ENCODE measurements around the gene OR10P1. TPM values are rescaled to one million over a fixed set of nuclear protein-coding genes. Genes with fewer than 3 reads are reported as not detected.

OR10P1 gene
- total and polyA plus RNA-seq, 2 donors (not counting 1 experiment from before 2014, with no cell fraction given) = not detected

- ATAC-seq (ENCODE audit: low read depth) (no peak), DNase-seq (no peak)
- H4K20me1 ChIP-seq (ENCODE audit: control insufficient read depth, insufficient read depth, low read length, poor library complexity, severe bottlenecking) = no peaks in the 10 kb centered on the region
- intact Hi-C loops (cut with micrococcal nuclease) = no loop called here
- POLR2A ChIA-PET = no interaction called here
- H3K27me3 ChIP-seq (replicated peaks in 1 of 4; ENCODE audit: control extremely low read depth in 1 of 4, control insufficient read depth in 3 of 4, insufficient read depth in 4 of 4, low read length in 3 of 4) = peaks cover 0 to 6% (median 1%) of the 10 kb centered on the region in 4 experiments
- Mint-ChIP-seq H3K9me3 (ENCODE audit: insufficient read depth) (peaks cover 7% of the 10 kb centered on the region), H3K27ac (no peak overlapping the region), H3K4me3 (no peak overlapping the region), H3K27me3 (peaks cover 38% of the 10 kb centered on the region), H3K4me1 (no peaks in the 10 kb centered on the region)
- no CpG with 5 or more reads among the region's 1 CpG for WGBS (ENCODE audit: insufficient coverage)
- CTCF ChIA-PET = interaction anchor here (1.0 kb wide), 1 partner anchor 421 kb away, joined by 4 read pairs; no protein-coding TSS in a partner anchor
- H3K4me3 ChIP-seq (ENCODE audit: control extremely low read depth in 1 of 5, extremely low read depth in 1 of 5, insufficient read depth in 1 of 5, low read depth in 2 of 5, low read length in 4 of 5) = no peak overlapping the region
- H3K79me2 ChIP-seq (ENCODE audit: control insufficient read depth, insufficient read depth, low read length) = no peaks in the 10 kb centered on the region
- no peak overlapping the region for H2AFZ ChIP-seq (ENCODE audit: insufficient read depth, low read depth, low read length, poor library complexity, severe bottlenecking)
- TF ChIP-seq EZH2 (IDR thresholded peaks at IDR 0.05; ENCODE audit: borderline replicate concordance, insufficient read depth, low read depth, low read length, poor library complexity, severe bottlenecking) = no peak
- TF ChIP-seq, protein P1, sequence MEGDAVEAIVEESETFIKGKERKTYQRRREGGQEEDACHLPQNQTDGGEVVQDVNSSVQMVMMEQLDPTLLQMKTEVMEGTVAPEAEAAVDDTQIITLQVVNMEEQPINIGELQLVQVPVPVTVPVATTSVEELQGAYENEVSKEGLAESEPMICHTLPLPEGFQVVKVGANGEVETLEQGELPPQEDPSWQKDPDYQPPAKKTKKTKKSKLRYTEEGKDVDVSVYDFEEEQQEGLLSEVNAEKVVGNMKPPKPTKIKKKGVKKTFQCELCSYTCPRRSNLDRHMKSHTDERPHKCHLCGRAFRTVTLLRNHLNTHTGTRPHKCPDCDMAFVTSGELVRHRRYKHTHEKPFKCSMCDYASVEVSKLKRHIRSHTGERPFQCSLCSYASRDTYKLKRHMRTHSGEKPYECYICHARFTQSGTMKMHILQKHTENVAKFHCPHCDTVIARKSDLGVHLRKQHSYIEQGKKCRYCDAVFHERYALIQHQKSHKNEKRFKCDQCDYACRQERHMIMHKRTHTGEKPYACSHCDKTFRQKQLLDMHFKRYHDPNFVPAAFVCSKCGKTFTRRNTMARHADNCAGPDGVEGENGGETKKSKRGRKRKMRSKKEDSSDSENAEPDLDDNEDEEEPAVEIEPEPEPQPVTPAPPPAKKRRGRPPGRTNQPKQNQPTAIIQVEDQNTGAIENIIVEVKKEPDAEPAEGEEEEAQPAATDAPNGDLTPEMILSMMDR (IDR thresholded peaks at IDR 0.05) = no peak
- peaks cover 0 to 12% (median 1%) of the 10 kb centered on the region in 3 donors for H3K9me3 ChIP-seq (ENCODE audit: control extremely low read depth in 1 of 3, control insufficient read depth in 2 of 3, insufficient read depth in 1 of 3, low read length in 2 of 3)
- H3K4me2 ChIP-seq (replicated peaks; ENCODE audit: low read depth, low read length, poor library complexity, severe bottlenecking) = no peak overlapping the region
- H3K36me3 ChIP-seq (replicated peaks in 1 of 2; ENCODE audit: control extremely low read depth in 1 of 2, control insufficient read depth in 1 of 2, extremely low read depth in 1 of 2, insufficient read depth in 2 of 2, low read length in 1 of 2) = no peaks in the 10 kb centered on the region
- H3K27ac ChIP-seq (ENCODE audit: low read length in 2 of 2) = no peak overlapping the region
- no peak overlapping the region for H3K9ac ChIP-seq (ENCODE audit: low read length)
- H3K4me1 ChIP-seq (ENCODE audit: control insufficient read depth in 2 of 2, insufficient read depth in 2 of 2, low read length in 2 of 2) = no peaks in the 10 kb centered on the region
Measured at GRCh38 chr12:55610598-55610997, 26.1 kb upstream of the OR10P1 start.

DNA sequence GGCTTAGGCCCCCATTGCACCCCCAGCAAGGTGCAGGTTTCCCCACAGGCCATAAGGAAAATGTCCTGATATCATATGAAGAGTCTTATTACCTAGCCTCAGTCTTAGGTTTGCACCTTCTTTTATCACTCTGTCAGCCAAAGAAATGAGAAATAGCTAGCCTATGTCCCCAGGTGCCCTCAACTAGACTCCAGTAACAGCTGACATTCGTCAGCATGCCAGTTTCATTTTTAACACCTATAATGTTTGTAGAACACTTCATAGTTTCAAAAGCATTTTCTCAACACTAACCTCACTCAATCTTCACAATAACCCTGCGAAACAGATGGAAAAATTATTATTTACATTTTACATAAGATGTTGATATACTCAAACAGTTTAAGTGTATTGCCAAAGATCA is 24.0 kb upstream of the OR10P1 start:
- H3K4me2 ChIP-seq (replicated peaks; ENCODE audit: low read depth, low read length, poor library complexity, severe bottlenecking) = no peak overlapping the region
- POLR2A ChIA-PET = no interaction called here
- H3K9me3 Mint-ChIP-seq (ENCODE audit: insufficient read depth) = peaks cover 11% of the 10 kb centered on the region
- no peak overlapping the region for H3K27ac ChIP-seq (ENCODE audit: low read length in 2 of 2)
- H3K4me3 ChIP-seq (ENCODE audit: control extremely low read depth in 1 of 5, extremely low read depth in 1 of 5, insufficient read depth in 1 of 5, low read depth in 2 of 5, low read length in 4 of 5) = no peak overlapping the region
- peaks cover 2 to 31% (median 9%) of the 10 kb centered on the region in 3 donors for H3K9me3 ChIP-seq (ENCODE audit: control extremely low read depth in 1 of 3, control insufficient read depth in 2 of 3, insufficient read depth in 1 of 3, low read length in 2 of 3)
- no peaks in the 10 kb centered on the region for H3K4me1 ChIP-seq (ENCODE audit: control insufficient read depth in 2 of 2, insufficient read depth in 2 of 2, low read length in 2 of 2)
- ATAC-seq (ENCODE audit: low read depth) (no peak), DNase-seq (no peak)
- no CpG with 5 or more reads among the region's 2 CpGs for whole genome bisulfite sequencing (ENCODE audit: insufficient coverage)
- CTCF ChIA-PET = interaction anchor here (1.2 kb wide), 1 partner anchor 540 kb away, joined by 3 read pairs; no protein-coding TSS in a partner anchor
- no peaks in the 10 kb centered on the region for H3K79me2 ChIP-seq (ENCODE audit: control insufficient read depth, insufficient read depth, low read length)
- peaks cover 44% of the 10 kb centered on the region for H3K27me3 Mint-ChIP-seq
- H3K9ac ChIP-seq (ENCODE audit: low read length) = no peak overlapping the region
- no peaks in the 10 kb centered on the region for H3K4me1 Mint-ChIP-seq
- H3K27ac Mint-ChIP-seq = no peak overlapping the region
- no peak overlapping the region for H2AFZ ChIP-seq (ENCODE audit: insufficient read depth, low read depth, low read length, poor library complexity, severe bottlenecking)
- no peaks in the 10 kb centered on the region for H3K36me3 ChIP-seq (replicated peaks in 1 of 2; ENCODE audit: control extremely low read depth in 1 of 2, control insufficient read depth in 1 of 2, extremely low read depth in 1 of 2, insufficient read depth in 2 of 2, low read length in 1 of 2)
- no peak overlapping the region for H3K4me3 Mint-ChIP-seq
- H4K20me1 ChIP-seq (ENCODE audit: control insufficient read depth, insufficient read depth, low read length, poor library complexity, severe bottlenecking) = no peaks in the 10 kb centered on the region
- peaks cover 0 to 9% (median 1%) of the 10 kb centered on the region in 4 experiments for H3K27me3 ChIP-seq (replicated peaks in 1 of 4; ENCODE audit: control extremely low read depth in 1 of 4, control insufficient read depth in 3 of 4, insufficient read depth in 4 of 4, low read length in 3 of 4)
- intact Hi-C loops (cut with micrococcal nuclease) = no loop called here
- no peak for TF ChIP-seq EZH2 (IDR thresholded peaks at IDR 0.05; ENCODE audit: borderline replicate concordance, insufficient read depth, low read depth, low read length, poor library complexity, severe bottlenecking)
